GM18909 (cell line): Measurements from ENCODE around the gene CARD19.

ENCODE experiments used
- ATAC-seq: cut with Tn5 transposase; IDR thresholded peaks from one replicate; pipeline ENCODE4 v1.9.1; 2021; ENCODE audit warnings: mild to moderate bottlenecking; ENCODE audit not compliant: unreplicated experiment, poor library complexity

Gene CARD19, protein sequence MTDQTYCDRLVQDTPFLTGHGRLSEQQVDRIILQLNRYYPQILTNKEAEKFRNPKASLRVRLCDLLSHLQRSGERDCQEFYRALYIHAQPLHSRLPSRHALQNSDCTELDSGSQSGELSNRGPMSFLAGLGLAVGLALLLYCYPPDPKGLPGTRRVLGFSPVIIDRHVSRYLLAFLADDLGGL

DNA sequence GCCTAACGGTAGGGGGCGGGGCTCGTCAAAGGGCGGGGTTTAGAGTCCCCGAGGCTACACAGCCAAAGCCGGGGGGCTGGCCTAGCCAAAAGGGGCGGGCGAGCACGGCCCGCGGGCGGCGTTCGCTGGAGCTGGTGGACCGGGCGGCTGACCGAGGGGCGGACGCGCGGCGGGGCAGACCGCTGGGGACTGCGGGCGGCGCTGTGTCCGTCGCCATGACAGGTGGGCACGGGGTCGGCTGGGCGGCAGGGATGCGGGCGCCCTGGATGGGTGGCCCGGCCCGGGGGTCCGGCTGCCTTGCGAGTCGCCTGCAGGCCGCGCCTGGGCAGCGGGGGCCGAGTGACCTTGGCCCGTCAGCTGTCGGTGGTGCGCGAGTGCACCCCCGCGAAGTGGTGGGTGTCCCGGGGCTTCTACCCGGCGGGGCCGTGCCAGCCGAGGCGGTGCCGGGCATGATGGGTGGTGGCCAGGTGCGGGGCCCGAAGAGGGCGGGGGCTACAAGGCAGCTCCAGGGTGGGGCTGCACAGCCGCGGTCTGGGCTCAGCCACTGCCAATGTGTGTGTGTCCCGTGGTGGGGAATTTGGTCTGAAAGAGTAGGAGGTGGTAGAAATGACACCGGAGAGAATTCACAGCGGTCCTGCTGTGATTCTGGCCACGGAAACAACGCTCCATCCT is at the start of gene CARD19:
Gene CARD19 (plus strand): TSS at position 87 of the 672 bp plus-strand sequence. CDS start 129 bp downstream, at position 216.
- ATAC-seq = peak; percentile 9

- no peak for ATAC-seq
Measured at GRCh38 chr9:93048566-93049448, 47.2 kb upstream of the CARD19 start.

DNA sequence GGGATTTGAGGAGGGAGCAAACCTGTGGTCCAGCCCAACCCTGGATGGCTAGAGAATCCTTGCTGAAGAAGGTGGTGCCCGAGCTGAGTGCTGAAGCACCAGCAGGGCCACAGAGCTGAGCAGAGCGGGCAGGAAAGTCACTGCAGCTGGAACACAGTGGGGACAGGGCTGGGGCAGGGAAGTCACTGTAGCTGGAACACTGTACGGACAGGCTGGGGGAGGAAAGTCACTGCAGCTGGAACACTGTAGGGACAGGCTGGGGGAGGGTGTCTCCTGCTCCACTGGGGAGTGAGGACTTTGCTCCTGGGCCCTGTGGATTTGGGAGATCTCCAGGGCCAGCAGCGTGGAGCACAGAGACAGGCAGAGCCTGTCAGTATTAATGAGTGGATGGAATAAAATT is 46.5 kb upstream of the CARD19 start:
- ATAC-seq = no peak

- no peak for ATAC-seq
Measured at GRCh38 chr9:93050231-93050630, 45.8 kb upstream of the CARD19 start.

GRCh38 chr9:93051680-93052089 is 44.3 kb upstream of the CARD19 start:
- no peak for ATAC-seq

DNA sequence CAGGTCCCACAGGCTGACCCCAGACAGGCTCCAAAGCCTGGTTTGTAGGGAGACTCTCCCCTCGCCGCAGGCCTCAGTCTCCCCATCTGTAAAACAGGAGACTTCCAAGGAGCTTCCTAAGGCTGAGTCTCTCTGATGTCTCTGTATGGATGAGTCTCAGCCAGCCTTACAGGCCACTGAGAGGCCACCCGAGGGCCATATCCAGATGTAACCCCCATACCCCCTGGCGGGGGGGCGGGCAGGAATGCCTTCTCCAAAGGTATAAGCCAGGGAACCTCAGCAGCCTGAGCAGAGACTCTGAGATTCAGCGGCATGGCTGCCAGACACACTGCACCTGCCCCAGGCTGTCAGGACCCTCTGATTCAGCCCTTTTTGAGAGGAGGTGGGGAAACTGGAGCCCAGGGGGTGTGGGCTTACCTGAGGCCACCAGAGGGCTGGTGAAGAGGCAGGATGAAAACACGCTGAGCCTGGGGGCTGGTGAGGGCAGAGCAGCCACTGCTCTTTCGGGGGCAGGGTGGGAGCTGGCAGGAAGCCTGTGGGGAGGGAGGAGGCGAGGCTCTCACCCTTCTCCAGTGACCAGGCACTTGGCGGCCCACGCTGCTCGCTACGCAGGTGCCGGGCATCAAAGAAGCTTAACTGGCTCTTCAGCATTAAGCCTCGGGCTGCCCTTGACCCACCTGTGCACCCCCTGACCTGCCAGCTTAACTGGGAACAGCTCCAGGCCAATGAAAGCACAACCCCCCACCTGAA is 43.1 kb upstream of the CARD19 start:
- no peak for ATAC-seq

GRCh38 chr9:93053781-93054331 is 42.2 kb upstream of the CARD19 start:
- ATAC-seq = no peak

DNA sequence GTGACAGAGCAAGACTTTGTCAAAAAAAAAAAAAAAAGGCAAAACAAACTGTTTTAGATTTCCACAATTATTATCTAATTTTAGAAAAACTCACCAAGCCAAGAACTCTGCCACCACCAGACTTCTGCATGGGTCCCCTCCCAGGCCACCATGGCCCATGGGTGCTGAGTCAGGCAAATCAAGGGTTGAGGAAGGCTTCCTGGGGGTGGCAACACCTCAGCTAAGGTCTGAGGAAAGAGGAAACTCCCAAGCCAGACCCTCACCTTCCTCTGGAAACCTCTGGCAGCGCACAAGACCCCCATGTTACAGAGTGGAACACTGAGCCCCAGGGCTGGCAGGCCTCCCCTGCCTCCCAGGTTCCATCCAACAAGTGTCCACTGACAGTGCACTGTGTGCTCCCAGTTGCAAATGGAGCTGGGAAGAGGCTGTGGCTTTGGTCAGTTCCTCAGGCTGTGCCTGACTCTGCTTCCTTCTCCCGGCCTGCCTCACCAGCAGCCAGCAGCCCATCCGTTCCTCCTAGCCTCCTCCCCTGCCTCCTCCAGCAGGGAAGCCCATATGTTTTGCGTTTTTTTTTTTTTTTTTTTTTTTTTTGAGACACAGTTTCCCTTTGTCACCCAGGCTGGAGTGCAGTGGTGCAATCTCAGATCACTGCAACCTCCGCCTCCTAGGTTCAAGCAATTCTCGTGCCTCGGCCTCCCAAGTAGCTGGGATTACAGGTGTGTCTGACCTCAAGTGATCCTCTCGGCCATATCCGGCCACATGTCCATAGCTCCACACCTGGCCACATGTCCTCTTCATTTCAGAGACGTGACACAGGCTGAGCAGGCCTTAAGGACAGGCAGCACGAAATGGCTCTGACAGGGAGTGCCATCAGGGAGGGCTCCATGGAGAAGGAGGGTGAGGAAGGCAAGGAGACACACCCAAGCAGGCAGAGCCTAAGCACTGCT is 41.0 kb upstream of the CARD19 start:
- ATAC-seq = no peak

GRCh38 chr9:93057042-93057702 is 38.8 kb upstream of the CARD19 start:
- ATAC-seq = no peak

DNA sequence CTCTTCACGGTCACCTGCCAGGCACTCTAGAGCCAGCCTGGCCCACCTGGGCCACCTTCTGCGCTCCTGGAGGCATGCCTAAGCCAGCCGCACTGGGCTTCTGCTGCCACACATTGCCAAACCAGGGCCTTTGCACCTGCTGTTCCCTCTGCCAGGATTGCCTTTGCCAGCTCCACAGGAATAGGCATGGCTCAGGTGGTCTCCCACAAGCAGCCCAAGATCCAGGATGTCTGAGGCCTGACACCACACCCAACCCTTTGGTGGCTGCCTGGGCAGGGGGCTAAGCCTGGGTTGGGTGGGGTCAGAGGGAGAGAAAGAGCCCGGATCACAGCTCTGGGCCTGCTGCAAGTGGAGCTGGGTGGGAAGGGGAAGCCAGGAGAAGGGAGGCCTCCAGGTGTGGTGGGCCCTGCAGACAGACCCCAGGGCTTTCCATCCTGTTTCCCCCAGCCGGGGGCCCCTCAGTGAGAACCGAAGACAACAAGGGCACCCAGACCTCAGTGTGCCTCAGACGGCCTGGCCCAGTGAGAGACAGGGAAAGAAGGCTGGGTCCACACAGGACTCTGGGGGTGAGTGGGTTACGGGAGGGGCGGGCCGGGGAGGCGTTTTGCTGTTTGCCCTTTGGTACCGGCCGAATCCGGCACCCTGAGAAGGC is 38.2 kb upstream of the CARD19 start:
- ATAC-seq = peak; percentile 27

- peak; percentile 53 for ATAC-seq
Measured at GRCh38 chr9:93058355-93059010, 37.5 kb upstream of the CARD19 start, which contains the start of gene SUSD3. TSS of gene SUSD3 (plus strand) at chr9:93058701. CDS start at chr9:93058743, 42 bp downstream.

DNA sequence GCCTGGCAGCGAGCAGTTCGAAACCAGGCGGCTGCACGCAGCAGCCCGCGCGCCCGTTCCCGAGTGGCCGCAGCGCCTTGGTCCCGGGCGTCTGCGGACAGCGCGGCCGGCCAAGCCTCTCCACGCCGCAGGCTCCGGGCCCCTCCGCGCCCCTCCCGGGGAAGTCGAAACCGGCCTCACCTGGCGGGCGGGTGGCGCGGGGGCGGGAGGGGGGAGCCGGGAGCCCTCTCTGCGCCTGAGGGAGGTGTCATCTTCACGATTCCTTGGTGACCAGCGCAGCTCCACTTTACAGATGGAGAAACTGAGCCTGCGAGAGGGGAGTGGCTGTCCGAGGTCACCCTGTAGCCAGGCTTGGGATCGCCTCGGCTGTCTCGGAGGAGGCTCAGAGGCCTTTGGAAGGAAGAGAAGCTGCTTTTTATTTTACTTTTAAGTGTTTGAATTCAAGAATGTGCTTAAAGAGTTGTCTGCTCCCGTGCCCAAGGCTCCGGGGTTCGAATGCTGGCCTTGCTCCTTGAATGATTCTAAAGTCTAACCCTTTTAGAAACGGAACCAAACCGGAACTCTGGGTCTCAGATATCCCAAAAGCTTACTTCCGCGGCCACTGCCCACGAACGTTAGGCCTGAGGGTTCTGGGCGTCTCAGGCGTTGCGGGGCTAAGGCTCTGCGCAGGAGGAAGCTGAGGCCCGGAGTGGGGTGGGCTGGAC is 36.9 kb upstream of the CARD19 start:
- ATAC-seq = peak; percentile 12

DNA sequence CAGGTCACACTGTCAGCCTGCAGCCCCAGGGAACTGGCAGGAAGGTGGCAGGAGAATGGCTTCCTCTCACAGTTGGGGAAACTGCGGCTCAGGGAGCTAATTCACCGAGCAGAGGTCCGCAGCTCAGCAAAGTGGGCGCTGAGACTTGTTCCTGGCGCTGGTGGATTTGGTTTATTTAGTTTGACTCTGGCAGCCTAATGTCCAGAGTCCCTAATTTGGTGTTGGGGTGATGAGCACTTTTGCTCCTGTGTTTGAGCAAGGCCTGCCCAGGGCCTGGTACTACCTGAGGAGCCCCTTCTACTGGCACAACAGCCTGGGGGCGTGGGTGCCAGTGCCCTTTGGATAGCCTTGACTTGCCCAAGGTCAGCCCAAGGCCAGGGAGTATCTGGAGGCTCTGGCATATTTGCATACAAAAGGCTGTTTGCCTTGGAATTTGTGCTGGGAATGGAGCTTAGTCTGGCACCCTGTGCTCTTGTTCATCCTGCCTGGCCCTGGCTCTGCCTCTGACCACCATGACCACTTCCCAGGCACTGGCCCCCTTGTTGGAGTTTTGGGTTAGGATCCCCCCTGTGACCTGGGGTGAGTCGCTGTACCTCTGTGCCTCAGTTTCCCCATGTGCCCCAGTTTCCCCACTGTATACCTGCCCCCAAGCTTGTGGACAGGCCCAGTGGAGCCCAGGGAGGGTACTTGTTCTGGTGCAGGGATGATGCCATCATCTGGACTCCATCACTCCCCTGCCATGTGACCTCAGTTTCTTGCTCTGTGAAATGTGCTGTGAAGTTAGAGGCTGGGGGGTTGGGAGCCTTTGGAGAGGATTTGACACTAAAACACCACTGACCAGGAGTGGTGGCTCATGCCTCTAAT is 36.1 kb upstream of the CARD19 start:
- no peak for ATAC-seq

GRCh38 chr9:93060746-93061259 is 35.2 kb upstream of the CARD19 start:
- ATAC-seq = no peak

- ATAC-seq = no peak
Measured at GRCh38 chr9:93061260-93061751, 34.7 kb upstream of the CARD19 start.
